ENCODE measurements around the gene SIL1.
A peak's percentile ranks its signal among the peaks of the same experiment; 100 is the strongest.
"Not testable (repeated sequence)": the region's sequence is repeated elsewhere in the genome, so short reads cannot be mapped to it uniquely, and the experiment has no call there.

Gene SIL1

DNA sequence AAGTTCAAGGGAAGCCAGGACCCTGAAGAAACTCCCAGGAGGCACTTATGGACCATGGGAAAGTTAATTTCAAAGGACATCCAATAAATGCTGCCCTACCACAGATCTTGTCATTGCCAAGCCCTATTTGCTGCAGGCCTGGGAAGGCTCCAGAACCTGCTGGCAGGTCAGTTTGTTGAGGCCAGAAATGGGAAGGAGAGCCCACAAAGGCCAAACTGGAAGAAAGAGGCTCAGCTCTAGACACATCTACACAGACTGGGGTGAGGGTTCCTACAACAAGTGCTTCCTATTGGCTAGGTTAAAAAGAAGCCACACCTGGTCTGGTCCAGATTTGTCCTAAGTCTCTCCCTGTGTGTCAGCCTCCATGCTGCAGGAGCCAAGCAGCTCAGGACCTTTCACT, 94.4 kb downstream of the SIL1 start:
- no peak for DNase-seq

- DNase-seq = no peak
These were observed 97.3 kb downstream of the SIL1 start for GRCh38 chr5:139100825-139101224.

DNA sequence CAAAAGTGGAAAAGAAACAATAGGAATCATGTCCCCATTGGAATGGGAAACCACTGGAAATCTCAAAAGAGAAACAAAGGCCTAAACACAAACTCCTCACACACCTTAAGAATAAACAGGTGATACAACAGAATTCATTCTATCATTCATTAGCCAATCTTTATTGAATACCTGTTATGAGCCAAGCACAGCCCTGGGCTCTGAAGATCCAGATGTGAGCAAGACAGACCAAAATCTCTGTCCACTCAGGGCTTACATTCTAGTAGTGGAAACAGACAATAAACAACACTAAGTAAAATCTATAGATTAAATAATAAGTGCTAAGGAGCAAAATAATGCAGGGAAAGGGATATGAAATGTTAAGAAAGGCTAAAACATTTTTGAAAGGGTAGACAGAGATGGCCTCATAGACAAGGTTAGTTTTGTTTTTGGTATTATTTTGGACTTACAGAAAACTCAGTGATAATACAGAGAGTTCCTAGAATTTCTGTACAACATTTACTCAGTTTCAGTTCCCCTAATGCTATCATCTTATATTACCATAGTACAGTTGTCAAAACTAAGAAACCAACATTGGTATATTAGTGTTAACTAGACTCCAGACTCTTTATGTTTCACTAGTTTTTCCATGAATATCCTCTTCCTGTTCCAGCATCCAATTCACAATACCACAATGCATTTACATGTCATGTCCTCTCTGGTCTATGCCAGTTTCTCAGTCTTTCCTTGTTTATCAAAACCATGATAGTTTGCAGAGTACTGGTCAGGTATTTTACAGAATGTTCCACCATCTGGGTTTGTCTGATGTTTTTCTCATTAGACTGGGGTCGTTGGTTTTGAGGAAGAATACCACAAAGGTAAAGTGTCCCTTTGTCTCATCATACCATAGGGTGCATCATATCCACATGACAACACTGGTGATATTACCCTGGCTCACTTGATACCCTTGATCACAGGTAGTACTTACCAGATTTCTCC, 103.7 kb downstream of the SIL1 start:
- DNase-seq = no peak

DNA sequence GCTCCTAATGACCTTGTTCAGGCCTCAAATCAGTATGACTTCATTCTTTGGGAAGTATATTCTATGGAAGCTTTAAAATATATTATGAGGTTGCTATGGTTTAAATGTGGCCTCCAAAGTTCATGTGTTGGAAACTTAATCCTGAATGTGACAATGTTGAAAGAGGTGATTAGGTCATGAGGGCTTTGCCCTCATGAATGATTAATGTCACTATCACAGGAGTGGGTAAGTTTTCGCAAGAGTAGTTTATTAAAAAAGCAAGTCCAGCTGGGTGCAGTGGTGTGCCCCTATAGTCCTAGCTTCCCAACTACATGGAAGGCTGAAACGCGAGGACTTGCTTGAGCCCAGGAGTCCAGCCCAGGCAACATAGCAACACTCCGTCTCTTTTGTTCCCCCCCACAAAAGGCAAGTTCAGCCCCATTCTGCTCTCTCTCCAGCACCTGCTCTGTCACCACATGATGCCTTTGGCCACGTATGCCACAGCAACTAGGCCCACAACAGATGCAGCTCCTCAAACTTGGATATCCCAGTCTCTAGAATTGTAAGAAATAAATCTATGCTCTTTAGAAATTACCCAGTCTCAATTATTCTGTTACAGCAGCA, 105.3 kb downstream of the SIL1 start:
- no peak for DNase-seq

DNA sequence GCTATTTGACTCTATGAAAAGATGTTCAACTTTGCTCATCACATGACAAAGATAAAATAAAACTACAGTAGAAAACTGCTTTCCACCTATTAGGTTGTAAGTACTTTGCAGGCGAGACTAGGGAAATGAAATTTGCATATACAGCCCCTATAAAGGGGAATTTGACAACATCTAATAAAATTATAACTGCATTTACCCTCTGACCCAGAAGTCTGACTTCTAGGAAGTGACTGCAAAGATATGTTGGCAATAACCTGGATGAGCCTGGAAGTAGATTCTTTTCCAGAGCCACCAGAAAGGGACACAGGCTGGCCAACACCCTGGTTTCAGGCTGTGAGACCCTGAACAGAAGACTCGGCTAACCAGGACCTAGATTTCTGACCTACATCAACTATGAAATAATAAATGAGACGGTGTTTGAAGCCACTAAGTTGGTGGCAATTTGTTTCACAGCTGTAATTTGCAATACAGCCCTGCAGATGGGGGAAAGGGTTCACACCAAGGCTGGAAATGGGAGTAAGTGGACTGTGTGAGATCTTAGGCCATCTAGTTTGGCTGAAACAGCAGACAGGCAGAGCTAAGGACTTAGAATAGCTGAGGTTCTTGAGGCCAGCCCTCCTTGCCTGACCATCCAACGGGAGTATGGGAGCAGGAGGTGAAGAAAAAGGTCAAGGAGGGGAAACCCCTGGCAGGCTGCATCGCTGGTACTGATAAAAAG, 106.6 kb downstream of the SIL1 start:
- DNase-seq = no peak

DNA sequence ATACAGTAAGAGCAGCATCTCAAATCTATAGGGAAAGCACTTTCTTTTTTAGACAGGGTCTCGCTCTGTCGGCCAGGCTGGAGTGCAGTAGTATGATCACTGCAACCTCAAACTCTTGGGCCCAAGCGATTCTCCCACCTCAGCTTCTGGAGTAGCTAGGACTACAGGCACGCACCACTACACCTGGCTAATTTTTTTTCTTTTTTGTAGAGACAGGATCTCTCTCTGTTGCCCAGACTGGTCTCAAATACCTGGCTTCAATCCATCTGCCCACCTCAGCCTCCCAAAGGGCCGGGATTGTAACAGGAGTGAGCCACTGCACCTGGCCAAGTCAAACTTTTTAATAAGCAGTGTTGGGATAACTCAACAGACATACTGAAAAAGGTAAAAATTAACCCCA, 107.6 kb downstream of the SIL1 start:
- DNase-seq = peak; percentile 6

- no peak for DNase-seq
These were observed 110.1 kb downstream of the SIL1 start for GRCh38 chr5:139088024-139088423.

GRCh38 chr5:139082813-139083498, 115.2 kb downstream of the SIL1 start:
- peak; percentile 25 for DNase-seq

DNA sequence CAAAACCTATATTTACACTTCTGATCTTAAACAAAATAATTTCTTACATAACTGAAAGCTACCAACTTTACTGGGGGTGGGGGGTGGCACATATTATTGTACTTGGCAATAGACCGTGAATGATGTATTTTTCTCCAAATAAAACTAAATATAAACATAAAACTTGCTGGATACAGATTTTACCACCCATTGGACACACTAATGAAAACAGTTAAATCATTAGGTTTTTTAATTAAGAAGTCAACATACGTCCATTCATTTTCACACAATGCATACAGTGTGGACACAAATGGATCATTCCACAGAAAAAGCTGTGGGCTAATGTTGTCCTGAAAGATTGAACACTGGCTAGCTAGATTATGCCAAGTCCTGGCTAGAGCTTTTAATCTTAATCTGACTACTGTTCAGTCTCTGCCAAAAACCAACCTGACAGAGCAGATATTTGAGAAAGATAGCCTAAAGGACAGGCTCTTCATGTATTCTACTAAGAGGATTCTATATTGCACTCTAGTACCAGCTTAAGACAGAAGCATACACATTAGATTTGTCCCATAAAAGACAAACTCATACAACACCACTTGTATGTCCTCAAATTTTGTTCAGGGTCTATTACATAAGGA, 118.1 kb downstream of the SIL1 start:
- DNase-seq = no peak

GRCh38 chr5:139079225-139079990, 118.8 kb downstream of the SIL1 start:
- DNase-seq = no peak

DNA sequence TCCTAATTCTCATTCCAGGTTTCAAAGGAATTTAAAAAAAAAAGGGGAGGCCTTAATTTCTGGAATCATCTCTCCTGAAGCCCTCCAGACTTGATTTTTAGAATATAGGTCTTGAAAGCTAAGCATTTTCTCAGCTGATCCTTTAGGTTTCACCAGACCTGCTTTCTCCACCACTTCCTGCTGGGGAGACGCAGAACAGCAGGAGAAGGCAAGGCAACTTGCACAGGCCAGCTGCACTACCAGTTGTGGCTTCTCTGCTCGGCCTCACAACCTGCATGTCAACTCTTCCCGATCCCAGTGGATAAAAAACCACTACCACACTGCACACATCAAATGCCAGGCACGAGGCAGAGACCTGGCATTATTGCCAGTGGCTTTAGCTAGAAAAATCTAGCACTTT, 119.8 kb downstream of the SIL1 start:
- DNase-seq = no peak

GRCh38 chr5:139077899-139078298, 120.3 kb downstream of the SIL1 start:
- no peak for DNase-seq

DNA sequence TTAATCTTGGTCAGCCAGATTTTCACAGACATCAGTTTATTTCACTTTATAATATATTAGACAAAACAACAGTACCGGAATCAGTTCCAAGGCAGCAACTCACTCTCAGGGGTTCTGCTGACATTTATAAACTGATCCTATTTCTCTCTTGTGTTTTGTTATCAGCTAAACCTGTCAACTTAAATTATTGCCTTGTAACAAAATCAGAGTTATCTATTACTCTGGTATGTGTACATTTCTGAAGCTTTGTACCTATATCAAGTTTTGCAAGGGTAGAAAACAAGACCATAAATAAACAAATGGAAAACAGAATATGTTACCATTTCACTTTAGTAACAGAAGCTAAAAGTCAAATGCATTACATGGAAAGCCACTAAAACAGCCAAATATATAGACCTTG, 122.1 kb downstream of the SIL1 start:
- DNase-seq = no peak

DNA sequence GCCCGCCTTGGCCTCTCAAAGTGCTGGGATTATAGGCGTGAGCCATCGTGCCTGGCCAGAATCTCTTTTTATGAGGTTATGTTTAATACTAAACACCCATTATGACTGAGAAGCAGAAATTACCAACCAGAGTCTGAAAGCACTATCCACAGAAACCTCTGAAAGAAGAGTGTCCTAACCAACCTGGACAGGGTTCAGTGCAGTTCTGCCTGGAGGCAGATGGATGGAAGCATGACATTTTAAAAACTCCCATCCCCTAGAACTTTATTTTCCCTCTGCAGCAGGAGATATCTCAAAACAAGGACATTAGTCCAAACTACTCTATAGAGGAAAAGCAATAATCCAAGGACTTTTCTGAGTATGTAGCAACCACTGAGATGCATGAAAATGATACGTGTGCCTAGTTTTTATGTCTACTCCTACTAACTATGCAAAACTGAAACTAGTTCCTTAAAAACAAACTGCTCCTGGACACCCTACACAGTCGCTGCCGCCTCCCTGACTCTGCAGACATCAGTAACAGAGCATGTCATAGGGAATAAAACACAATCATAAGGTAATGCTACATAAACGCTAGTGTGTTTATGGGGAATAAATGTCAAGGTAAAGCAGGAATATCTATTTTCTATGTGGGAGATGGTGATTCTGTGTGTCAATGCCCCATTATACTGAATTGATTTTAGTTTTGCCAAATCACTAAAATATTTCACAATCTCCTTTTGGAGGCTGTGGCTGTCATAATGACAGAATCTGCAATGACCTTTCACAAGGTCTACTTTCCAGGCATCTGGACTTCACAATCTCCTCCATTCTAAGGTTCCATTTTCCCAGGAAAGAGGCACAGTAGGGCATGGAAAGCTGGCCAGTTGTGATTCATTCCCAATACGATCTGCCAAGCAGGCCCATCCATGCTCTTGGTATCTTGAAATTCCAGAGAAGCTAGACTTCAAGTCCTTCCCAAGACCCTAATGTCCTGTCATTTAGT, 122.8 kb downstream of the SIL1 start:
- DNase-seq = no peak

DNA sequence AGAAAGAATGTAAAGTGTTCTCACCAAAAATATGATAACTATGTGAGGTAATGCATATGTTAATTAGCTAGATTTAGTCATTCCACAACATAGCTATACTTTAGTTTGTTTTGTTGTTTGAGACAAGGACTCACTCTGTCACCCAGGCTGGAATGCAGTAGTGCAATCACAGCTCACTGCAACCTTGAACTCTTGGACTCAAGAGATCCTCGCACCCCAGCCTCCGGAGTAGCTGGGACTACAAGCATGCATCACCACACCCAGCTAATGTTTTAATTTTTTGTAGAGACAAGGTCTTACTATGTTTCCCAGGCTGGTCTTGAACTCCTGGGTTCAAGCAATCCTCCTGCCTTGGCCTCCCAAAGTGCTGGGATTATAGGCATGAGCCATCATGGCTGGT, 124.2 kb downstream of the SIL1 start:
- DNase-seq = not testable (repeated sequence)

GRCh38 chr5:139068494-139069151, 129.5 kb downstream of the SIL1 start:
- DNase-seq = no peak

GRCh38 chr5:139068060-139068459, 130.1 kb downstream of the SIL1 start:
- no peak for DNase-seq

GRCh38 chr5:139065306-139065705, 132.9 kb downstream of the SIL1 start:
- peak; percentile 38 for DNase-seq

DNA sequence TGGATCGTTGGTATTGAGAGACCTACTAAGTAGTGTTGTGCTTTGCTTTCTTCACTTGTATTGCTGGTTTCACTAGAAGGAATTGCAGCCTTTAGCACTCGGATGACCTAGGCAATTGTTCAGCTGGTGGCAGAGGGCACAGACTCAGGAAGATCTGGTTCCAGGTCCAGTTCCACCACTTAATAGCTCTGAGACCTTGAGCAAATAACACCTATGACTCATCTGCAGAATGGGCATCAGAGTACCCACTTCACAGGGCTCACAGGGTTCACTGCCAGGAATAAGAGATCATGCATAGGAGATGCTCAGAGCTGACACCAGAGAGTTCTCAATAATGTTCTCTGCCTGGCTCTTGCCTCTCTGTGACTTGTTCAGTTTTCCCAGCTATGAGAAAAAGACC, 133.6 kb downstream of the SIL1 start:
- peak; percentile 47 for DNase-seq

- peak; percentile 45 for DNase-seq
These were observed 134.5 kb downstream of the SIL1 start for GRCh38 chr5:139063664-139064054.
